ENCODE measurements around the gene NDUFAF2.

Gene NDUFAF2

GRCh38 chr5:61163905-61164304 is 218.9 kb downstream of the NDUFAF2 start:
- H2AFZ ChIP-seq (ENCODE audit: low read depth, low read length, severe bottlenecking): no peak overlapping the region
- peaks cover 4% of the 10 kb centered on the region; the same call in 1 of the 2 replicates for H3F3A ChIP-seq (ENCODE audit: insufficient read depth)
- peaks cover 27% of the 10 kb centered on the region for H3K79me2 ChIP-seq (ENCODE audit: insufficient read depth, low read length)
- H3K4me2 ChIP-seq (ENCODE audit: low read depth, low read length, poor library complexity, severe bottlenecking): no peak overlapping the region
- no peaks in the 10 kb centered on the region for H3K9me2 ChIP-seq (replicated peaks; ENCODE audit: insufficient read depth, low read length)
- H3K9ac ChIP-seq (ENCODE audit: low read length): no peak overlapping the region
- H4K20me1 ChIP-seq (ENCODE audit: low read depth, low read length): no peaks in the 10 kb centered on the region
- H3K27ac ChIP-seq (ENCODE audit: low read depth, low read length): no peak overlapping the region
- H3K36me3 ChIP-seq (ENCODE audit: low read length): peaks cover 16% of the 10 kb centered on the region
- TF ChIP-seq CTCF (IDR thresholded peaks at IDR 0.05; ENCODE audit: insufficient read depth, low read length, poor library complexity, severe bottlenecking) (no peak), EZH2phosphoT487 (conservative IDR thresholded peaks at IDR 0.05; ENCODE audit: low read length) (no peak)
- no peak overlapping the region for H3K4me3 ChIP-seq (ENCODE audit: insufficient read depth, low read length, poor library complexity, severe bottlenecking)
- H3K27me3 ChIP-seq (ENCODE audit: low read length): no peaks in the 10 kb centered on the region
- H3K9me3 ChIP-seq (ENCODE audit: insufficient read depth, low read length): no peaks in the 10 kb centered on the region

GRCh38 chr5:61167382-61167781 is 222.4 kb downstream of the NDUFAF2 start:
- Histone ChIP-seq H3K9me2 (replicated peaks; ENCODE audit: insufficient read depth, low read length) (no peaks in the 10 kb centered on the region), H3K4me3 (ENCODE audit: insufficient read depth, low read length, poor library complexity, severe bottlenecking) (no peak overlapping the region), H2AFZ (ENCODE audit: low read depth, low read length, severe bottlenecking) (no peak overlapping the region), H3K27ac (ENCODE audit: low read depth, low read length) (no peak overlapping the region), H3K4me2 (ENCODE audit: low read depth, low read length, poor library complexity, severe bottlenecking) (no peak overlapping the region), H3K36me3 (ENCODE audit: low read length) (no peaks in the 10 kb centered on the region), H3K79me2 (ENCODE audit: insufficient read depth, low read length) (no peaks in the 10 kb centered on the region), H3K9me3 (ENCODE audit: insufficient read depth, low read length) (no peaks in the 10 kb centered on the region), H3K27me3 (ENCODE audit: low read length) (no peaks in the 10 kb centered on the region), H4K20me1 (ENCODE audit: low read depth, low read length) (no peaks in the 10 kb centered on the region), H3F3A (ENCODE audit: insufficient read depth) (peaks cover 4% of the 10 kb centered on the region; the same call in 1 of the 2 replicates), H3K9ac (ENCODE audit: low read length) (no peak overlapping the region)
- TF ChIP-seq EZH2phosphoT487 (conservative IDR thresholded peaks at IDR 0.05; ENCODE audit: low read length) (no peak), CTCF (IDR thresholded peaks at IDR 0.05; ENCODE audit: insufficient read depth, low read length, poor library complexity, severe bottlenecking) (no peak)

GRCh38 chr5:61168951-61169350 is 223.9 kb downstream of the NDUFAF2 start:
- Histone ChIP-seq H3K27ac (ENCODE audit: low read depth, low read length) (no peak overlapping the region), H3K4me3 (ENCODE audit: insufficient read depth, low read length, poor library complexity, severe bottlenecking) (no peak overlapping the region), H3K27me3 (ENCODE audit: low read length) (no peaks in the 10 kb centered on the region), H3F3A (ENCODE audit: insufficient read depth) (no peaks in the 10 kb centered on the region), H4K20me1 (ENCODE audit: low read depth, low read length) (no peaks in the 10 kb centered on the region), H3K4me2 (ENCODE audit: low read depth, low read length, poor library complexity, severe bottlenecking) (no peak overlapping the region), H2AFZ (ENCODE audit: low read depth, low read length, severe bottlenecking) (no peak overlapping the region), H3K9me3 (ENCODE audit: insufficient read depth, low read length) (no peaks in the 10 kb centered on the region), H3K9ac (ENCODE audit: low read length) (no peak overlapping the region), H3K36me3 (ENCODE audit: low read length) (no peaks in the 10 kb centered on the region), H3K79me2 (ENCODE audit: insufficient read depth, low read length) (no peaks in the 10 kb centered on the region), H3K9me2 (replicated peaks; ENCODE audit: insufficient read depth, low read length) (no peaks in the 10 kb centered on the region)
- no peak for TF ChIP-seq EZH2phosphoT487 (conservative IDR thresholded peaks at IDR 0.05; ENCODE audit: low read length)
- no peak for TF ChIP-seq CTCF (IDR thresholded peaks at IDR 0.05; ENCODE audit: insufficient read depth, low read length, poor library complexity, severe bottlenecking)

Measured in SU-DHL-6 (cell line).